Prostate gland (tissue), 2 donors: Measurements from ENCODE around the gene BCL11A.

ENCODE experiments used
- CTCF ChIP-seq, 4 experiments: fragments of 200-600 bp in 2 of 4; fragments of 450-650 bp in 2 of 4; sonication (generic) in 2 of 4; IDR thresholded peaks; 1 replicate in 3 of 4; 2 replicates in 1 of 4; pipeline ENCODE4 v1.5.1; 2016 to 2019; ENCODE audit warnings: antibody characterized with exemption in 4 of 4, mild to moderate bottlenecking in 2 of 4, moderate library complexity in 2 of 4
- POLR2AphosphoS5 ChIP-seq: sonication (generic); formaldehyde crosslinking; IDR thresholded peaks from one replicate; pipeline ENCODE4 v1.6.1; 2017; ENCODE audit warnings: antibody characterized with exemption

DNA sequence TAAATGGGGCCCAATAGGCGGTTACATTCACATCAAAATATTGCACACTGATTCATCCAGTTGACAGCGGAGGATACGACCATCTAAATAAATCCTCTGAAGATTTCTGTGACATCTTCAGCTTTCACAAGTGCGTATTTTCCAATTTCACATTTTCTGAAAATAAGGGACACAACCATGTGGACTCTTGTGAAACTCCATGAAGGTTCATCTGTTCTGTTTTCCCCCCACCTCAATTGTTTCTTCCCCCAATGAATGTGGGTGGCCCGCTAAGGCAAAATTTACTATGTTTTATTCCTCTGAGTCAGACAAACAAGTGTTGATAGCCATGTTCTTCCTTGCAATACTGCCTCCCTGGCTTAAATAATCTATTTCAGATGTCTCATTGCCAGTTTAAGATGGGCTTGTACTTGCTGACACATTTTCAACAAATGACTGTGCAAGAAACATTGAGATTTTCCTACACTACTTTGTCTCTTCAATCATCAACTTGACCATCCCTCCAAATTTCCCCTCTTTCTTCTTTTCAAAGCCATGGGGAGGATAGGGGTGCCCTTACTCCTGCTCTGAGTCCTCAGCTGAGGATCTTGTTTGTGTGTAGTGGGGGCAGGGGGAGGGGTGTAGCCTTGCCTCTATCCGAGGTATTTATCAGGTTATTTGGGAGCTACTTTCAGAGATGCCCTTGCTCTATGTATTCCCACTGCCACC lies 78.2 kb downstream of the BCL11A start:
- TF ChIP-seq CTCF (IDR thresholded peaks at IDR 0.05) (no peak), POLR2AphosphoS5 (no peak)
